ENCODE measurements around the gene H3-3A. TPM values are rescaled to one million over a fixed set of nuclear protein-coding genes. Genes with fewer than 3 reads are reported as not detected.

Gene H3-3A
- total RNA-seq, 4 donors from 2014 or later: 304 to 569 (median 410) TPM

DNA sequence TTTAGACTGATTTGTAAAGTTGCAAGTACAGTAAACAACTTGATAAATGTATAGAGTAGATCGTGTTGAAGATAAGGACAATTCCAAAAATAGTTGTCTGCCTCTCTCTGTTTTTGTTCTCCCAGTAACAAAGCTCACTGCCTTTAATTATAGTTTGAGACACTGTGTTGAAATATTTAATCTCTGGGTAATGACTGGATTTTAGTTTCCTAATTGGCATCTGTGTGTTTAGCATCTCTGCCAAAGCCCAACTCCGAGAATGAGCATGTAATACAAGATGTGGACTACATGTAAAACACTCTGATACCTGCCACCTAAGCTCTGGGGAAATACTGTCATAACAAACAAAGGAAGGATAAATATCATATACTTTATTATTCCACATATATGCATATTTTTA lies 35.7 kb upstream of the H3-3A start:
- no peak overlapping the region for H3K4me3 ChIP-seq (ENCODE audit: low read depth, poor library complexity, severe bottlenecking)
- DNase-seq (ENCODE audit: low spot score in 2 of 2): no peak
- intact Hi-C loops (cut with DNase I; ENCODE audit: low total_unique reads): no loop called here
- 14 to 27% methylated on average over 2 of the region's 2 CpGs for WGBS, 2 donors
- TF ChIP-seq CTCF (IDR thresholded peaks at IDR 0.05) (no peak), POLR2A (IDR thresholded peaks at IDR 0.05) (no peak)

DNA sequence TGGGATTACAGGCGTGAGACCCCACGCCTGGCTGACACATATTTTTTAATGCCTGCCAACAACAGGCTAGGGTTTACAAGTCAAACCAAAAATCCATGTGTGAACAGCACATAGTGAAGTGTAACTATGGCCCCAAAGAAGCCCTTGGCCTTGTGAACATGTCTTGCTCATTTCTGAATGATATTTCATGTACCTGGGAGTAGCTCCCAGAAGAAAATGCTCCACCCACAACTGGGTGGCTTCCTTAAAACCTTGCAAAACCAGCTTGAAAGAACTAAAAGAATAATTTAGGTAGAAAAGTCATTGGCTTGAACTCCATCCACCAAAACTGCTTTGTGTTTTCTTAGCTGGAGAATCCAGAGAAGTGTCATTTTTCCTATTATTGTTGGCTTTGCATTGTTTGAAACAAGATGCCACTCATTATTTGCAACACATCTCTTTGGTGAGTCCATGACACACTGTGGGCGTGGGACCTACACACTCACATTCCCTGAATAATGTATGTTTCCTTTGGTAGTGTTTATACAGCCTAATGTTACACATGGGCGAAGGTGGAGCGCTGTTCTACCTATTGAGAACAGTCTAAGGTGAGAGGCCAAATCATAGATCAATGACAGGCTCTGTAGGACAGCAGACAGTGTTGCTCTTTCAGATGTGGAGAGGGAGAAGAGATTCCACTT lies 34.8 kb upstream of the H3-3A start:
- intact Hi-C loops (cut with DNase I; ENCODE audit: low total_unique reads): no loop called here
- no peak overlapping the region for H3K4me3 ChIP-seq (ENCODE audit: low read depth, poor library complexity, severe bottlenecking)
- TF ChIP-seq POLR2A (IDR thresholded peaks at IDR 0.05) (no peak), CTCF (IDR thresholded peaks at IDR 0.05) (no peak)
- DNase-seq (ENCODE audit: low spot score in 2 of 2): no peak
- 67 to 70% methylated on average over 5 of the region's 5 CpGs for WGBS, 2 donors

DNA sequence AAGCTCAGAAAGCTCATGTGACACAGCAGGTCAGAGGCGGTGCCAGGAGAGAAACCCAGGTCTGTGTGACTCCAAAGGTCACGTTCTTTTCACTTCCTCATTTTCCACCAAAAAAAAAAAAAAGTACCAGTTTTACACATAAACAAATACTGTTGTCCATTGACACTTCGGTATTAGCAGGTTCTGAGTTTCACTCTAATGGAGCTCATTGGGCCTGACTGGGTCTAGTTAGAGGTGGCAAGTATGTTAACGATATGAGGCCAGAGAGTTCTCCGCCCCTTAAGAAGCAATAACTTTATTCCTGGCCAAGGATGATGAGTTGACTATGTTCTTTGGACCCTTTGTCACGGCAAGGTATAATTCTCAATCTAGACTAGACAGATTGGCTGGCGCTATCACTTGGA lies 33.4 kb upstream of the H3-3A start:
- 77 to 86% methylated on average over 7 of the region's 7 CpGs for WGBS, 2 donors
- intact Hi-C loops (cut with DNase I; ENCODE audit: low total_unique reads): no loop called here
- TF ChIP-seq CTCF (IDR thresholded peaks at IDR 0.05): no peak
- no peak for TF ChIP-seq POLR2A (IDR thresholded peaks at IDR 0.05)
- DNase-seq (ENCODE audit: low spot score in 2 of 2): no peak
- no peak overlapping the region for H3K4me3 ChIP-seq (ENCODE audit: low read depth, poor library complexity, severe bottlenecking)

DNA sequence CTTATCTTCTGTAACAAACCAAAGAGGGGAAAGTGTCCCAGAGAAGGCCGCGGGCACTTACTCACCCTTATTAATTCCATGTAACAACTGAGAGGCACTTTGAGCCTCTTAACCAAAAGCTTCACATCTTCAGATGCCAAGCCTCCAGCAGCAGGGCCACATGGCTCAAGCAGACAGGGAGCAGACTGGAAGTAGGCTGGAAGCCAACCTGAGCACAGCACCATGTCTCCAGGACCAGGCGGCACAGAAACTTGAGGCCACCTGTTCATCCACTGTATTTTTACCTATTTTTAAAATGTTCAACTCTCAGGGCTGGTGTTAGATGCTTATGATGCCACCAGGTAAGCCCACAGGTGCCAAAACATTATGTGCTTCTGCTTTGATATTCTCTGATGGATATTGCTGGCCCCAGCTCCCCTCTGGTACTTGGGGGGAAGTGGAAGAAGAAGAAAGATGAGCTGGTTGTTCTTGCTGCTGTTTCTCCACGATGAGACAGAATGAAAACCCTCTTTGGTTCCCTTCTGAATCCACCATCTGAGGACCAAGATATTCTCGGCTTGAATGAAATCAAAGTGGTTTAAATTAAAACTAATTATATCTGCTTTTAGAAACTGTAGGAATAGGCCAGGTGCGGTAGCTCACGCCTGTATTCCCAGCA lies 32.8 kb upstream of the H3-3A start:
- TF ChIP-seq CTCF (IDR thresholded peaks at IDR 0.05): no peak
- no peak overlapping the region for H3K4me3 ChIP-seq (ENCODE audit: low read depth, poor library complexity, severe bottlenecking)
- 89 to 90% methylated on average over 7 of the region's 7 CpGs for WGBS, 2 donors
- intact Hi-C loops (cut with DNase I; ENCODE audit: low total_unique reads): no loop called here
- DNase-seq (ENCODE audit: low spot score in 2 of 2): no peak

- TF ChIP-seq POLR2A (IDR thresholded peaks at IDR 0.05): no peak
- no peak for TF ChIP-seq CTCF (IDR thresholded peaks at IDR 0.05)
- intact Hi-C loops (cut with DNase I; ENCODE audit: low total_unique reads): no loop called here
- H3K4me3 ChIP-seq (ENCODE audit: low read depth, poor library complexity, severe bottlenecking): no peak overlapping the region
- DNase-seq (ENCODE audit: low spot score in 2 of 2): no peak
- 86 to 91% methylated on average over 4 of the region's 4 CpGs for WGBS, 2 donors
Observed at GRCh38 chr1:226033582-226033981, 28.9 kb upstream of the H3-3A start.

DNA sequence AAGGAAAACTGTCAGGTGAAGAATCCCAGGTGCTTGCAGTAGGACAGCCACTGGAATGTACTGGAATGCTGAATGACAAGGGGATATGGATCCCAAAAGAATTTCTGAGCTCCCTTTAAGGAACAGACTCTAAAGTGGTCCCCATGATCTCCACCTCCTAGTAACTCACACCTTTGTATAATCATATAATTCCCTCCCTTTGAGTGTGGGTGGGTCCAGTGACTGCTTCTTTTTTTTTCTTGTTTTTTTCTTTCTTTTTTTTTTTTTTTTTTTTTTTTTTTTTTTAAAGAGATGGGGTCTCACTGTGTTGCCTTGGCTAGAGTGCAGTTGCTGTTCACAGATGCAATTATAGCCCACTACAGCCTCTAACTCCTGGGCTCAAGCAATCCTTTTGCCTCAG lies 28.5 kb upstream of the H3-3A start:
- TF ChIP-seq POLR2A (IDR thresholded peaks at IDR 0.05) (no peak), CTCF (IDR thresholded peaks at IDR 0.05) (no peak)
- DNase-seq (ENCODE audit: low spot score in 2 of 2): no peak
- no peak overlapping the region for H3K4me3 ChIP-seq (ENCODE audit: low read depth, poor library complexity, severe bottlenecking)
- intact Hi-C loops (cut with DNase I; ENCODE audit: low total_unique reads): no loop called here
